Measurements from ENCODE around the gene CAMK1D.

Gene CAMK1D

GRCh38 chr10:12772797-12773587 is 423.6 kb downstream of the CAMK1D start:
- TF ChIP-seq CTCF (IDR thresholded peaks at IDR 0.05; ENCODE audit: low read depth, low read length): no peak
- DNase-seq (ENCODE audit: extremely low read depth, low read depth): no peak

GRCh38 chr10:12774204-12774894 is 425.0 kb downstream of the CAMK1D start:
- TF ChIP-seq CTCF (IDR thresholded peaks at IDR 0.05; ENCODE audit: low read depth, low read length): no peak
- no peak for DNase-seq (ENCODE audit: extremely low read depth, low read depth)

GRCh38 chr10:12777840-12778585 is 428.7 kb downstream of the CAMK1D start:
- DNase-seq (ENCODE audit: extremely low read depth, low read depth): no peak
- no peak for TF ChIP-seq CTCF (IDR thresholded peaks at IDR 0.05; ENCODE audit: low read depth, low read length)

- TF ChIP-seq CTCF (IDR thresholded peaks at IDR 0.05; ENCODE audit: low read depth, low read length): no peak
- DNase-seq (ENCODE audit: extremely low read depth, low read depth): no peak
Observed at GRCh38 chr10:12780634-12781601, 431.6 kb downstream of the CAMK1D start.

- DNase-seq (ENCODE audit: extremely low read depth, low read depth): no peak
- no peak for TF ChIP-seq CTCF (IDR thresholded peaks at IDR 0.05; ENCODE audit: low read depth, low read length)
Observed at GRCh38 chr10:12781976-12782375, 432.6 kb downstream of the CAMK1D start.

- peak; percentile 62 for TF ChIP-seq CTCF (IDR thresholded peaks at IDR 0.05; ENCODE audit: low read depth, low read length)
- DNase-seq (ENCODE audit: extremely low read depth, low read depth): no peak
Observed at GRCh38 chr10:12782537-12782936, 433.2 kb downstream of the CAMK1D start.

Measured in AG09319 (cell line).